ENCODE results near the gene LYZL6.

LYZL6 gene

GRCh38 chr17:35892091-35893035 lies 51.1 kb downstream of the LYZL6 start:
- Mint-ChIP-seq H3K4me3 (peak overlapping the region; percentile 74), H3K9me3 (peaks cover 3% of the 10 kb centered on the region), H3K4me1 (ENCODE audit: low read depth) (peaks cover 67% of the 10 kb centered on the region), H3K36me3 (ENCODE audit: low read depth) (peaks cover 14% of the 10 kb centered on the region), H3K27ac (peak overlapping the region; percentile 87), H3K27me3 (ENCODE audit: low read depth) (no peaks in the 10 kb centered on the region)

- no peaks in the 10 kb centered on the region for H3K27me3 Mint-ChIP-seq (ENCODE audit: low read depth)
- peaks cover 3% of the 10 kb centered on the region for H3K9me3 Mint-ChIP-seq
- H3K4me1 Mint-ChIP-seq (ENCODE audit: low read depth): peaks cover 64% of the 10 kb centered on the region
- peak overlapping the region; percentile 87 for H3K27ac Mint-ChIP-seq
- peak overlapping the region; percentile 36 for H3K4me3 Mint-ChIP-seq
- peaks cover 14% of the 10 kb centered on the region for H3K36me3 Mint-ChIP-seq (ENCODE audit: low read depth)
Measured at GRCh38 chr17:35891269-35891668, 52.2 kb downstream of the LYZL6 start.

- Mint-ChIP-seq H3K4me1 (ENCODE audit: low read depth) (peaks cover 59% of the 10 kb centered on the region), H3K4me3 (peak overlapping the region; percentile 36), H3K27ac (peak overlapping the region; percentile 87), H3K36me3 (ENCODE audit: low read depth) (peaks cover 12% of the 10 kb centered on the region), H3K27me3 (ENCODE audit: low read depth) (no peaks in the 10 kb centered on the region), H3K9me3 (peaks cover 3% of the 10 kb centered on the region)
Measured at GRCh38 chr17:35890774-35891155, 52.7 kb downstream of the LYZL6 start.

- Mint-ChIP-seq H3K4me1 (ENCODE audit: low read depth) (peaks cover 58% of the 10 kb centered on the region), H3K27ac (peak overlapping the region; percentile 87), H3K27me3 (ENCODE audit: low read depth) (no peaks in the 10 kb centered on the region), H3K9me3 (peaks cover 3% of the 10 kb centered on the region), H3K36me3 (ENCODE audit: low read depth) (peaks cover 12% of the 10 kb centered on the region), H3K4me3 (peak overlapping the region; percentile 67)
Measured at GRCh38 chr17:35889818-35890773, 53.4 kb downstream of the LYZL6 start.

DNA sequence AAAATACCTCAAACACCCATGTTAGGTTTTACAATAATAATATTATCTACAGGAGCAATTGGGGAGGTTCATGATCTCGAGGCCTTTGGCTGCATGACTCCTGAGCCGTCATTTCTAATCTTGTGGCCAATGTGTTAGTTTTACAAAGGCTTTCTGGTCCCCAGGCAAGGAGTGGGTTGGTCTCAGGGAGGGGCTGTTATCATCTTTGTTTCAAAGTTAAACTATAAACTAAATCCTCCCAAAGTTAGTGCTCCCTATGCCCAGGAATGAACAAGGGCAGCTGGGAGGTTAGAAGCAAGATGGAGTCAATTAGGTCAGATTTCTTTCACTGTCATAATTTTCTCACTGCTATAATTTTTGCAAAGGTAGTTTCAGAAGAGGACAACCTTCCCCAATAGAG lies 54.3 kb downstream of the LYZL6 start:
- Mint-ChIP-seq H3K27me3 (ENCODE audit: low read depth) (no peaks in the 10 kb centered on the region), H3K27ac (peak overlapping the region; percentile 87), H3K9me3 (peaks cover 3% of the 10 kb centered on the region), H3K4me3 (peak overlapping the region; percentile 40), H3K36me3 (ENCODE audit: low read depth) (peaks cover 12% of the 10 kb centered on the region), H3K4me1 (ENCODE audit: low read depth) (peaks cover 58% of the 10 kb centered on the region)

Data from T-helper 1 cell treated with Interleukin-12 subunit alpha and Interleukin-12 subunit beta and Interleukin-4 antibody, amounts not matched to agents 30 μg/mL and 1 μg/mL, for 36 hours (primary cell).